Dendritic cell treated with granulocyte-macrophage colony-stimulating factor and Interleukin-4, amounts not matched to agents 40 ng/mL and 50 ng/mL, for 4 days (primary cell): ENCODE measurements around the gene TMEM138.

Experiments used
- H3K27ac Mint-ChIP-seq: one replicate; pipeline ENCODE4 v1.8.0; 2022; ENCODE audit warnings: mild to moderate bottlenecking, mixed read lengths
- H3K27me3 Mint-ChIP-seq: one replicate; pipeline ENCODE4 v1.8.0; 2022; ENCODE audit warnings: mild to moderate bottlenecking, mixed read lengths
- H3K36me3 Mint-ChIP-seq: one replicate; pipeline ENCODE4 v1.8.0; 2022; ENCODE audit warnings: low read depth, mixed read lengths
- H3K4me1 Mint-ChIP-seq: one replicate; pipeline ENCODE4 v1.8.0; 2022; ENCODE audit warnings: low read depth, mixed read lengths
- H3K4me3 Mint-ChIP-seq: one replicate; pipeline ENCODE4 v1.8.0; 2022; ENCODE audit warnings: mild to moderate bottlenecking, moderate library complexity, mixed read lengths
- H3K9me3 Mint-ChIP-seq: one replicate; pipeline ENCODE4 v1.8.0; 2022; ENCODE audit warnings: mixed read lengths
- intact Hi-C: fragments of 100-400 bp; cut with micrococcal nuclease; formaldehyde crosslinking; loops from one replicate; pipeline ENCODE4 v1.15.0; 2022

The TMEM138 gene

DNA sequence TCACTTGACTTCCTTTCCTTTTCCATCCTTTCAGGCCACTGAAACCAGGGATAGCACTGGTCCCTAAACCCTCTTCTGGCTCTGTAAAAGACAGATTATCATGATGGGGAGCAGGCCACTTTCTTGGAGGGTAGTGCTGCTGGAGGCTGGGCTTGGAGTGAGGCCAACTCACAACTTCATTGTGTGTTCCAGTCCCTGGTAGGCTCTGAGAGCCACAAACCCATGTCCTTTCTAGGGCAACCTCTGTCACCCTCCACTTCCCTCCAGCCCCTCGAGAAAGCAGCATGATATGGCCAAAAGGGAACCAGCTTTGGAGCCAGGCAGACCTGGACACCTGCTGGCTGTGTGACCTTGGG lies 26.8 kb upstream of the TMEM138 start:
- Mint-ChIP-seq H3K36me3 (peaks cover 51% of the 10 kb centered on the region), H3K27ac (no peak overlapping the region), H3K4me1 (peaks cover 48% of the 10 kb centered on the region), H3K27me3 (no peaks in the 10 kb centered on the region), H3K4me3 (no peak overlapping the region), H3K9me3 (no peaks in the 10 kb centered on the region)
- intact Hi-C loops, result loop anchor here (10.0 kb wide), 1 partner anchor 81 kb away; no protein-coding TSS in a partner anchor

DNA sequence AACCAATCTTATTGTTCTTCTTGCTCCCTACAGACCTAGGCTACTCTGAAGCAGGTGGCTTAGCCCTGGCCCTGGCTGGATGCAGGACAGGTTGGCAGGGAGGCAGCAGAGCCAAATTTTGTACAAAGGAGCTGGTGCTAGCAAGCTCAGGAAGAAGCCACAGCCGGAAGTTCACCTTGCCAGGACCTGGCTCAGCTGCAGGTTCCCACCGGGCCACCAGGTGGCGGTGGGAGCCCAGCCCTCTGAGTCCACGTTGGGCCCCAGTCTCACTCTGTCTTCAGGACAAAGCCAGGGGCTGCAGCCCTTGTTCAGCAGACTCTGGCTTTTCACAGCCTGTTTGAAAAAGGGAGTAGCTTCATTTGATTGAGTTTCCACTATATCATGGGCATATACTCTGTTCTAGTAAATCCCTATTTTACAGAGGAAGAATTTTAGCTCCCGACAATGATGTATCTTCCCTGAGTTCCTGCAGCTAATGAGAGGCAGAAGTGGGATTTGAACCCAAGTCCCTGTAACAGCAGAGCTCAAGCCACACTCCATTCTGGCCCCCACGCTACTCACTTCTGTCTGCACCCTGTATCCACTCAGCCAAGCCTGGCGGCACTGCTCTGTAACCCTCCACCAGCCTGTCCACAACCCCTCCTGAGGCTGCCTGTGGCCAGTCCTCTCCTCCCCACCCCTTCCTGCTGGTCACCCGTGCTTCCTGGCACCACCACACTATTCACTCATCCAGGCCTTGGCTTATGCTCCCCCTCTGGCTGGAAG lies 25.8 kb upstream of the TMEM138 start:
- Mint-ChIP-seq H3K4me3 (no peak overlapping the region), H3K27ac (no peak overlapping the region), H3K9me3 (no peaks in the 10 kb centered on the region), H3K36me3 (peaks cover 52% of the 10 kb centered on the region), H3K4me1 (peaks cover 48% of the 10 kb centered on the region), H3K27me3 (no peaks in the 10 kb centered on the region)
- intact Hi-C loops, result loop anchor here (1.0 to 10.0 kb wide), 2 partner anchors 49 to 82 kb away; no protein-coding TSS in a partner anchor

DNA sequence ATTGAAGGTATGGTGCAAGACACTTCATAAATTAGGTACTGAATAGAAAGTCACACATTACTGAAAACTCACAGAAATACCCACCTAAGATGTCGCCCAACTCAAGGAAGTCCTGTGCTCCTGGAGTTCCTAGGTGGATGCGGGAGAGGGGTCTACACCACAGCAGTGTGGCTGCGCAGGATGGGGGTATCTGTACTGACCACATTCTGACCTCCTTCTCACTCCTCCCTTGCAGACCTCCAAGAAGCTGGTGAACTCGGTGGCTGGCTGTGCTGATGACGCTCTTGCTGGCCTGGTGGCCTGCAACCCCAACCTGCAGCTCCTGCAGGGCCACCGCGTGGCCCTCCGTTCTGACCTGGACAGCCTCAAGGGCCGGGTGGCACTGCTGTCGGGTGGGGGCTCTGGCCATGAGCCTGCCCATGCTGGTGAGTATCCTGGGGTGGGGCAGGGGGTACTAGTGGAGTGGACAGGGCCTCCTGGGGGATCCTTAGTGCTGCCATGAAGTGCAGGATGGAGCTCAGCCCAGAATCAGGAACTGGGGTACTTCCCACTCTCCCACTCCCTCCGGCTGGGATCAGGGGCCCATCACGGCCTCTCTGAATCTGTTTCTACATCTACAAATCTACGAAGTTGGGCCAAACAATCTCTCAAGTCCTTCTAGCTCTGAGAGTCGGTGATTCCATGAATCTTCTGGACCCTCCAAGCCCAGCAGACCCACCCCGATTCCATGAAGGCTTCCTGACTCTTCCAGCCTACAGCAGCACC lies 24.3 kb upstream of the TMEM138 start:
- H3K27ac Mint-ChIP-seq, result peak overlapping the region; percentile 2
- H3K36me3 Mint-ChIP-seq, result peaks cover 54% of the 10 kb centered on the region
- peaks cover 34% of the 10 kb centered on the region for H3K4me1 Mint-ChIP-seq
- intact Hi-C loops, result loop anchor here (10.0 kb wide), 1 partner anchor 83 kb away; no protein-coding TSS in a partner anchor
- H3K27me3 Mint-ChIP-seq, result no peaks in the 10 kb centered on the region
- no peaks in the 10 kb centered on the region for H3K9me3 Mint-ChIP-seq
- no peak overlapping the region for H3K4me3 Mint-ChIP-seq

DNA sequence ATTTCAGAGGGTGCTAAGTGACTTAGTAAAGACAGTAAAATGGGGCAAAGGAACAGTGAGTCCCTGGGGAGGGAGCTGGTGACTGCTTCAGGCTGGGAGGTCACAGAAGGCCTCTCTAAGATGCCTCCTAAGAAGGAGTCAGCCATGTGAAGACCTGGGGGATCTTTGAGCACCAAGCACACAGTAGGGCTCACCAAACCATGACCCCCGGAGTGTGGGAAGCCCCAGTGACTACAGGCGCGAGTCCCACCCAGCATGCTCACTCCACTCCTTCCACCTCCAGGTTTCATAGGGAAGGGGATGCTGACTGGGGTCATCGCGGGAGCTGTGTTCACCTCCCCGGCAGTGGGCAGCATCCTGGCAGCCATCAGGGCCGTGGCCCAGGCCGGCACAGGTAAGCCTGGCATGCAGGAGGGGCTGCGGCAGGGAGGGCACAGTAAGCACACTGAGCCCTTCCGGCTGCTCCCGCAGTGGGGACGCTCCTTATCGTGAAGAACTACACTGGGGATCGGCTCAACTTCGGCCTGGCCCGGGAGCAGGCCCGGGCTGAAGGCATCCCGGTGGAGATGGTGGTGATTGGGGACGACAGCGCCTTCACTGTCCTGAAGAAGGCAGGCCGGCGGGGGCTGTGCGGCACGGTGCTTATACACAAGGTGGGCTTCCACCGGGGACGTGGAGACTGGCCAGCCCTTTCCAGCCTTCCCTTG lies 23.2 kb upstream of the TMEM138 start:
- Mint-ChIP-seq H3K4me1 (peaks cover 27% of the 10 kb centered on the region), H3K27ac (no peak overlapping the region), H3K4me3 (no peak overlapping the region), H3K27me3 (no peaks in the 10 kb centered on the region), H3K36me3 (peaks cover 50% of the 10 kb centered on the region), H3K9me3 (no peaks in the 10 kb centered on the region)
- intact Hi-C loops, result loop anchor here (10.0 kb wide), 1 partner anchor 84 kb away; no protein-coding TSS in a partner anchor

DNA sequence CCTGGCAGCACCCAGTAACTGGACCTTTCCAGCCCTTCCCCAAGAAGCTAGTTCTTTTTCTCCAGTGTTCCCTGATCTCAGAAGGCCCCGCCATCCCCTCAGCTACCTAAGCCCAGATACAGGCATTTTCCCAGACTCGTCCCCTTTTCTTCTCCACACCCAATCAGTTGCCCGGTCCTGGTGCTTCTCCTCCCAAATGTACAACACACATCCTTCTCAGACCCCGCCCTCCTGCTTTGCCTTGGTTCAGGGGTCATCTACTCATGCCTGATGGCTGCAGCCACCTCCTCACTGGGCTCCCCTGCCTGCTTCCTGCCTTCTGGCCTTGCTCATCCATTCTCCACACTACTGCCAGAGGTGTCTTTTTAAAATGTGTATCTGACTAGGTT lies 22.7 kb upstream of the TMEM138 start:
- Mint-ChIP-seq H3K4me3 (no peak overlapping the region), H3K9me3 (no peaks in the 10 kb centered on the region), H3K36me3 (peaks cover 50% of the 10 kb centered on the region), H3K27ac (no peak overlapping the region), H3K27me3 (no peaks in the 10 kb centered on the region), H3K4me1 (peaks cover 27% of the 10 kb centered on the region)
- intact Hi-C loops, result loop anchor here (10.0 kb wide), 1 partner anchor 85 kb away; no protein-coding TSS in a partner anchor

GRCh38 chr11:61340979-61341378 lies 21.2 kb upstream of the TMEM138 start:
- Mint-ChIP-seq H3K27me3 (no peaks in the 10 kb centered on the region), H3K9me3 (no peaks in the 10 kb centered on the region), H3K36me3 (peaks cover 53% of the 10 kb centered on the region), H3K27ac (no peak overlapping the region), H3K4me3 (no peak overlapping the region), H3K4me1 (peaks cover 29% of the 10 kb centered on the region)
- intact Hi-C loops, result no loop called here

- Mint-ChIP-seq H3K36me3 (peaks cover 61% of the 10 kb centered on the region), H3K27ac (no peak overlapping the region), H3K4me3 (no peak overlapping the region), H3K27me3 (no peaks in the 10 kb centered on the region), H3K4me1 (peaks cover 32% of the 10 kb centered on the region), H3K9me3 (no peaks in the 10 kb centered on the region)
- intact Hi-C loops, result no loop called here
These were observed 20.5 kb upstream of the TMEM138 start for GRCh38 chr11:61341706-61342105.

DNA sequence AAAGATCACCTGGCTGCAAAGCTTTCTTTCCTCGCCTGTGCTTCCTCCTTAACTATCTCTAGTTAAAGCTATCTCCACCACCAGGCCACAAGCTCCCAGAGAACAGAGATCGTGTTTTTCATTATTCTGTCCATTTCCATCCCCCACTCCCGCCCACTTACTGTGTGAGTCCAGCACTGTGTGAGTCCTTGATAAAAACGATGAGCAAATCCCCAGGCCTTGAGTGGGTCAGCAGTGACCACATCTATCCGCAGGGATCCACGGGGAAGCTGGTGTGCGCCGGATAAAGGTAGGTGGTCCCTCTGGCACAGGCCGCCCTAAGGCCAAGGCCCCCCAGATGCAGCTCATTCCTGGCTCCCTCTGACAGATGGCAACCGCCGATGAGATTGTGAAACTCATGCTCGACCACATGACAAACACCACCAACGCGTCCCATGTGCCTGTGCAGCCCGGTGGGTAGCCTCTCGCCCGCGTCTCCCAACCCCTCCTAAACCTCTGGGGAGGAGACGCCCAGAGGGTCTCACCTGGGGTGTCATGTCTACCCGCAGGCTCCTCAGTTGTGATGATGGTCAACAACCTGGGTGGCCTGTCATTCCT lies 19.9 kb upstream of the TMEM138 start:
- H3K27ac Mint-ChIP-seq, result no peak overlapping the region
- H3K9me3 Mint-ChIP-seq, result no peaks in the 10 kb centered on the region
- intact Hi-C loops, result no loop called here
- peaks cover 67% of the 10 kb centered on the region for H3K36me3 Mint-ChIP-seq
- H3K4me3 Mint-ChIP-seq, result no peak overlapping the region
- H3K4me1 Mint-ChIP-seq, result peaks cover 30% of the 10 kb centered on the region
- H3K27me3 Mint-ChIP-seq, result no peaks in the 10 kb centered on the region

DNA sequence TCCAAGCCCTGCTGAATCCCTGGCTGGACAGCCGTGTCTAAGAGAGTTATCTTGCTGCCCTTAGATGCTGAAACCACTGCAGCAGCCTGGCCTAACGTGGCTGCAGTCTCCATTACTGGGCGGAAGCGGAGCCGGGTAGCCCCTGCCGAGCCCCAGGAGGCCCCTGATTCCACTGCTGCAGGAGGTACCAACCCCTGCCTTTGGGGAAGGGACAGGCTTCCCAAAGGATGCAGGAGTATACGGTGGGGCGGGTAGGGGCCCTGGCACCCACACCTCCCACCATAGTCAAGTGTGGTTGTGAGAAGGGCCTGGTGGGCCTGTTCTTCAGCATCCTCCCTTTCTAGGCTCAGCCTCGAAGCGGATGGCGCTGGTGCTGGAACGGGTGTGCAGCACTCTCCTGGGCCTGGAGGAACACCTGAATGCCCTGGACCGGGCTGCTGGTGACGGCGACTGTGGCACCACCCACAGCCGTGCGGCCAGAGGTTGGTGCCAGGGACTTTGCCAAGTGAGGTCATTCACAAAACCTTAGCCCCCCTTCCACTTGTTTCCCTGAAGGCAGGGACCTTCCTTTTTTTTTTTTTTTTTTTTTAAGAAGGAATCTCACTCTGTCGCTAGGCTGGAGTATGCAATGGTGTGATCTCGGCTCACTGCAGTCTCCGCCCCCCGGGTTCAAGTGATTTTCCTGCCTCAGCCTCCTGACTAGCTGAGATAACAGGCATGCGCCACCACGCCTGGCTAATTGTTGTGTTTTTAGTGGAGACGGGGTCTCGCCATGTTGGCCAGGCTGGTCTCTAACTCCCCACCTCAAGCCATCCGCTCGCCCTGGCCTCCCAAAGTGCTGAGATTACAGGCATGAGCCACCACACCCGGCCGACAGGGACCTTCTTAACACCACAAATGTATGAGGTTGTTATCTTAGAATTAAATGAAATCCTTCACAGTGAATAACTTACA lies 18.1 kb upstream of the TMEM138 start:
- Mint-ChIP-seq H3K27ac (no peak overlapping the region), H3K27me3 (no peaks in the 10 kb centered on the region), H3K4me1 (peaks cover 37% of the 10 kb centered on the region), H3K36me3 (peaks cover 73% of the 10 kb centered on the region), H3K9me3 (no peaks in the 10 kb centered on the region), H3K4me3 (no peak overlapping the region)
- intact Hi-C loops, result no loop called here

DNA sequence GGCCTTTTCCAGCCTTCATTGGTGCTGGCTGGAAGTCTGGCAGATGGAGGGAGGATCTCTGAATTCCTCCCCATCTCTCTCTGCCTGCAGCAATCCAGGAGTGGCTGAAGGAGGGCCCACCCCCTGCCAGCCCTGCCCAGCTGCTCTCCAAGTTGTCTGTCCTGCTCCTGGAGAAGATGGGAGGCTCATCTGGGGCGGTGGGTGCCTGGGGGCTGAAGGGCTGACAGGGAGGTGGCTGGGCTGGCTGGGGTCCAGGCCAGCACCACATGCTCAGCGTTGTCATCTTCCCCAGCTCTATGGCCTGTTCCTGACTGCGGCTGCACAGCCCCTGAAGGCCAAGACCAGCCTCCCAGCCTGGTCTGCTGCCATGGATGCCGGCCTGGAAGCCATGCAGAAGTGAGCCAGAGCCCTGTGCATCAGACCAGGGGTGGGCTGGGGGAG lies 17.0 kb upstream of the TMEM138 start:
- H3K4me3 Mint-ChIP-seq, result no peak overlapping the region
- peaks cover 75% of the 10 kb centered on the region for H3K36me3 Mint-ChIP-seq
- no peaks in the 10 kb centered on the region for H3K9me3 Mint-ChIP-seq
- intact Hi-C loops, result no loop called here
- H3K27ac Mint-ChIP-seq, result no peak overlapping the region
- peaks cover 49% of the 10 kb centered on the region for H3K4me1 Mint-ChIP-seq
- no peaks in the 10 kb centered on the region for H3K27me3 Mint-ChIP-seq

DNA sequence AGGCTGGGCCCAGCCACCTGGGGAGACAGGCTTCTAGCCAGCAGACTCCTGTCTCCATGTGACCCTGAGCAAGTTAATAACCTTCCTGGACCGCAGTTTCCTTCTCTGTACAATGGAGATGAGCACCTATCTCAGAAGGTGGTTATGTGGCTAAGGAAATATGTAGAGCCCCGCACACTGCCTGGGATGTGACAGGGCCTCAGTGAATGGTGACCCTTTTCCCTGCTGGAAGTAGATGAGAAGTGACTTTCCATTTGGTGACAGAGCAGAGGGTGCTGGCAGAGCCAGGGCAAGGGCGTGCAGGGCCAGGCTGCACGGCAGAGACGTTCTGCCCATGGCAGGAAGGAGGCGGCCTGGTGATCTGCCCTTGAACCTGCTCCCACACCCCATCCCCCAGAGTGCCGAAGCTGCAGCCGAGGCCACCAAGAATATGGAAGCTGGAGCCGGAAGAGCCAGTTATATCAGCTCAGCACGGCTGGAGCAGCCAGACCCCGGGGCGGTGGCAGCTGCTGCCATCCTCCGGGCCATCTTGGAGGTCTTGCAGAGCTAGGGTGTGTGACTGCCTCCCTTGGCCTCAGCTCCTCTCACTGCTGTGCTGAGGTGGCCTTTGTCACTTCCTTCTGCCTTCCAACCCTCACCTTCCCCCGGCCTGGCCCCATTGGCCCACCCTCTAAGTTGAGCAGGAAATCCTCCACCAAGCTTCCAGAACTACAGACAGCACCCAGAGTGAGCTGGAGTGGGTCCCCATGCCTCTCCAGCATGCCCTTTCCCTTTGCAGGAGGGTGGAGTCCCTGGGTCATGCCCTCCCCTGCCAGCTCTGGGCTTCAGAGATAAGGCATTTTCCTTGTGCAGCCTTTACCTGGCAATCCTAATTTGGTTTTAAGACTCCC lies 16.0 kb upstream of the TMEM138 start:
- H3K36me3 Mint-ChIP-seq, result peaks cover 77% of the 10 kb centered on the region
- peaks cover 48% of the 10 kb centered on the region for H3K4me1 Mint-ChIP-seq
- H3K27me3 Mint-ChIP-seq, result no peaks in the 10 kb centered on the region
- intact Hi-C loops, result no loop called here
- peak overlapping the region; percentile 21 for H3K27ac Mint-ChIP-seq
- H3K9me3 Mint-ChIP-seq, result no peaks in the 10 kb centered on the region
- H3K4me3 Mint-ChIP-seq, result no peak overlapping the region

DNA sequence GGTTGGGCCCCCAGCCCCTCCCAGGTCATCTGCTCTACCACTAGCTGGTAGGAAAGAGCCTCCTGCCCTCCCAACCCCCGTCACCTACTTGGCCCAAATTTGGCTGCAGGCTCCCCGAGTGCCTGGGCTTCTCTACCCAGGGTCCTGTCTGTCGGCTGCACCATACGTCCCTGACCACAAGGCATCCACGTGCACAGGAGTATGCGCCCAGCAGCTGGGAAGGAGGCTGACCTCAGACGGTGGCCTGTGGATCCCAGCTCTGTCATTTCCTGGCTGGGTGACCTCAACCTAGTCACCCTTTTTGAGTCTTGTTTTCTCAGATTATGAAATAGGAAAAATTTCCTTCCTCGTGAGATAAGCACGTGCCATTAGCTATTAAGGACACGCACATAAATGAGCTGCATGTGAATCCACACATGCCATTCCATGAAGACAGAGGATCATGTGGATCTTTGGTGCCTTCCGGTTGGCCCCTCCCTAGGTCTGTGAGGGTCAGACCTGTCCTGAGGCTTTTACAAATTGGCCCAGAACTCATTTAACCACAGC lies 14.2 kb upstream of the TMEM138 start:
- intact Hi-C loops, result no loop called here
- peaks cover 51% of the 10 kb centered on the region for H3K4me1 Mint-ChIP-seq
- no peaks in the 10 kb centered on the region for H3K27me3 Mint-ChIP-seq
- H3K27ac Mint-ChIP-seq, result peak overlapping the region; percentile 76
- peak overlapping the region; percentile 11 for H3K4me3 Mint-ChIP-seq
- no peaks in the 10 kb centered on the region for H3K9me3 Mint-ChIP-seq
- peaks cover 77% of the 10 kb centered on the region for H3K36me3 Mint-ChIP-seq
